ENCODE data around the gene FAM120AOS. TPM values are rescaled to one million over a fixed set of nuclear protein-coding genes. Genes with fewer than 3 reads are reported as not detected.

The FAM120AOS gene
- total and polyA plus RNA-seq, 8 donors: 41.2 to 60.0 (median 55.6) TPM

- Histone ChIP-seq H3K27ac (no peak overlapping the region), H3K27me3 (no peaks in the 10 kb centered on the region), H3K4me1 (no peaks in the 10 kb centered on the region), H3K4me3 (no peak overlapping the region), H3K36me3 (no peaks in the 10 kb centered on the region), H3K9me3 (no peaks in the 10 kb centered on the region)
- DNase-seq (no peak), ATAC-seq (no peak)
- intact Hi-C loops (cut with DNase I): no loop called here
- TF ChIP-seq CTCF (IDR thresholded peaks at IDR 0.05): no peak
Measured at GRCh38 chr9:93432964-93433363, 20.4 kb downstream of the FAM120AOS start.

DNA sequence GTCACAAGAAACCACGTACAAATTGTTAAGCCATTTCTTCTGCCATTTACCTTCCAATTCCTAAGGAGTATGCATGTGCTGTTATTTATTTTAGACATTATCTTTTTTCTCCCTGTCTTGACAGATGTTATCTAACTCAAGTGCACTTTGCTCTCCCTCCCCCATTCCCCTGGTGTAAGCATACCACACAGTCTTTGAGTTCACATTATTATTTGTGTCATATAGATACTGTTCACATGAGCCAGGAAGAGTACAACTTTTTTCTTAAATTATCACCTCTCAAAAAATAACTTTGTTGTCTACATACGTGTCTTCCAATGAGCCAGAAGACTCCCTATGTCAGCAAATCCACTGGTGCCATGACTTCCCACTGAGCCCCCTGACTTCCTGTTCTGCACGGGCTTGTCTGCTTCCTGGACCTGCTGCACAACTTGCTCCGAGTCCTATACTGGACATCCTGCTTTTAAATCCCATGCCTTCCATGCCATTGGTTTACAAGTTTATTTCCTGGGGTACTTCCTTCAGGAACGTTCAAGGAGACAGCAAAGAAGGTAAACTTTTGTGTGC lies 21.8 kb downstream of the FAM120AOS start:
- Histone ChIP-seq H3K36me3 (no peaks in the 10 kb centered on the region), H3K4me1 (no peaks in the 10 kb centered on the region), H3K27me3 (no peaks in the 10 kb centered on the region), H3K4me3 (no peak overlapping the region), H3K9me3 (no peaks in the 10 kb centered on the region), H3K27ac (no peak overlapping the region)
- DNase-seq: no peak
- no peak for TF ChIP-seq CTCF (IDR thresholded peaks at IDR 0.05)
- intact Hi-C loops (cut with DNase I): no loop called here
- no peak for ATAC-seq

GRCh38 chr9:93427655-93428379 lies 25.6 kb downstream of the FAM120AOS start:
- Histone ChIP-seq H3K9me3 (peaks cover 0 to 6% of the 10 kb centered on the region in 2 donors), H3K27me3 (no peaks in the 10 kb centered on the region), H3K4me3 (no peak overlapping the region), H3K36me3 (no peaks in the 10 kb centered on the region), H3K27ac (no peak overlapping the region), H3K4me1 (no peaks in the 10 kb centered on the region)
- intact Hi-C loops (cut with DNase I): no loop called here
- TF ChIP-seq CTCF (IDR thresholded peaks at IDR 0.05): no peak
- DNase-seq (no peak), ATAC-seq (peak; percentile 52)

DNA sequence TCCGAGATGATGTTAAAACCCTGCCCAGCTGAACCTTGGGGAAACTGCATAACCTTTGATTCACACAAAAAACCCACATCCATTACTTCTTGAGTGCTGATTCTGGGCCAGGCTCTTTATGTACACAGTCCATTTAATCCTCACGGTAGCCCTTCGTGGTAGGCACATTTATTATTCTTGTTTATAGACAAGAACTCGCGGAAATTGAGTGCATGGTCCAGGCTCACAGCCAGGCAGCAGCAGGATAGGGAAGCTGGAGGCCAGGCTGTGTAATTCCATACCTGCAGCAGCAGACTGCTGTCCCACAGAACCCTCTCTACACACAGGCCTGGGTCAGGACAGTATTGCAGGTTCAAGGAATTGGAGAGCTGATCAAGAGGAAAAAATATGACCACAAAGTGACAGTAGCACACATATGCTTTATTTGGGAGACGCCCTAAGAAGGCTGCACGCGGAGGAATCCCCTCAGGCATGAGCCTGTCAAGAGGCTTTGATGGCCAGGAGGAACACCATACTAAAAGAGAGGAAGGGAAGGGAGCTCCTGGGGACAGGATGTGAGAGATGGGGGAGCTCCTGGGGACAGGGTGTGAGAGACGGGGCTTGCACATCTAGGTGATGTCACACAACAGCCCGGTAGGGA lies 30.3 kb downstream of the FAM120AOS start:
- Histone ChIP-seq H3K4me3 (no peak overlapping the region), H3K27ac (no peak overlapping the region), H3K36me3 (no peaks in the 10 kb centered on the region), H3K4me1 (no peaks in the 10 kb centered on the region), H3K9me3 (peaks cover 0 to 24% of the 10 kb centered on the region in 2 donors), H3K27me3 (no peaks in the 10 kb centered on the region)
- TF ChIP-seq CTCF (IDR thresholded peaks at IDR 0.05): no peak
- no peak for DNase-seq
- intact Hi-C loops (cut with DNase I): no loop called here
- ATAC-seq: no peak

DNA sequence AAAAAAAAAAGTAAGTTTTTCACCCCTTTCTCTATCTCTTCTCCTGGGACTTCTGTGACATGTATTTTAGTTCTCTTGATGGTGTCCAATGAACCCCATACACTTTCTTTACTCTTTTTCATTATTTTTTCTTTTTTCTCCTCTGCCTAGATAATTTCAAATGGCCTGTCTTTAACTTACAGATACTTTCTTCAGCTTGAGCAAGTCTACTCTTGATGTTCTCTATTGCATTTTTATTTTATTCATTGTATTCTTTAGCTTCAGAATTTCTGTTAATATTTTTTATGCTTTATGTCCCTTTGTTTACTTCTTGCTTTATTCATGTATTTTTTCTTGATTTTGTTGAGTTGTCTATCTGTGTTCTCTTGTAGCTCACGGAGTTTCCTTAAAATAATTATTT lies 34.4 kb downstream of the FAM120AOS start:
- intact Hi-C loops (cut with DNase I): no loop called here

More for the DNA sequence above, 34.4 kb downstream of the FAM120AOS start:
- DNase-seq: no peak
- Histone ChIP-seq H3K4me1 (no peaks in the 10 kb centered on the region), H3K27me3 (no peaks in the 10 kb centered on the region), H3K36me3 (no peaks in the 10 kb centered on the region), H3K27ac (no peak overlapping the region), H3K9me3 (peaks cover 0 to 30% of the 10 kb centered on the region in 2 donors), H3K4me3 (no peak overlapping the region)
- no peak for TF ChIP-seq CTCF (IDR thresholded peaks at IDR 0.05)
- ATAC-seq: no peak
